GM23338 (cell line): ENCODE measurements around the gene CARNS1. TPM values are rescaled to one million over a fixed set of nuclear protein-coding genes. Genes with fewer than 3 reads are reported as not detected.
A peak's percentile ranks its signal among the peaks of the same experiment; 100 is the strongest.

Experiments used
- ATAC-seq: fragments of 200-7000 bp; cut with Tn5 transposase; 3 replicates; pipeline ENCODE4 v1.9.1; 2020
- DNase-seq: peaks from one replicate; pipeline ENCODE4 v3.0.0-alpha.2; 2015; ENCODE audit warnings: low spot score
- H2AFZ ChIP-seq: fragments of 200-600 bp; sonication (generic); 2 replicates; pipeline ENCODE4 v1.8.0; 2016; ENCODE audit warnings: antibody characterized with exemption, mild to moderate bottlenecking, moderate library complexity
- H3F3A ChIP-seq: fragments of 200-600 bp; sonication (generic); replicated peaks from 2 replicates; pipeline ENCODE4 v1.8.0; 2017; ENCODE audit warnings: antibody characterized with exemption, mixed run types, low read depth
- H3K27ac ChIP-seq: fragments of 200-600 bp; sonication (generic); 2 replicates; pipeline ENCODE4 v1.6.1; 2016; ENCODE audit warnings: low read depth
- H3K27me3 ChIP-seq: fragments of 200-600 bp; sonication (generic); 2 replicates; pipeline ENCODE4 v1.8.0; 2016; ENCODE audit warnings: mild to moderate bottlenecking, mixed run types, moderate library complexity; ENCODE audit not compliant: insufficient read depth
- H3K36me3 ChIP-seq: fragments of 200-600 bp; sonication (generic); 2 replicates; pipeline ENCODE4 v1.8.0; 2016; ENCODE audit warnings: mild to moderate bottlenecking; ENCODE audit not compliant: insufficient read depth
- H3K4me1 ChIP-seq: fragments of 200-600 bp; sonication (generic); 2 replicates; pipeline ENCODE4 v1.8.0; 2016; ENCODE audit warnings: mild to moderate bottlenecking, moderate library complexity; ENCODE audit not compliant: insufficient read depth
- H3K4me2 ChIP-seq: fragments of 200-600 bp; sonication (generic); 2 replicates; pipeline ENCODE4 v1.7.1; 2017; ENCODE audit warnings: mixed run types
- H3K4me3 ChIP-seq: fragments of 200-600 bp; sonication (generic); 2 replicates; pipeline ENCODE4 v1.6.1; 2016; ENCODE audit warnings: mixed run types
- H3K79me2 ChIP-seq: fragments of 200-600 bp; sonication (generic); replicated peaks from 2 replicates; pipeline ENCODE4 v1.8.0; 2017; ENCODE audit warnings: mild to moderate bottlenecking; ENCODE audit not compliant: insufficient read depth
- H3K9me2 ChIP-seq: fragments of 200-600 bp; sonication (generic); 2 replicates; pipeline ENCODE4 v1.8.0; 2017; ENCODE audit not compliant: insufficient read depth
- H4K20me1 ChIP-seq: fragments of 200-600 bp; sonication (generic); replicated peaks from 2 replicates; pipeline ENCODE4 v1.8.0; 2017; ENCODE audit warnings: mild to moderate bottlenecking; ENCODE audit not compliant: insufficient read depth
- H3K27ac Mint-ChIP-seq: 2 replicates; pipeline ENCODE4 v1.8.0; 2020; ENCODE audit warnings: inconsistent platforms, mild to moderate bottlenecking, moderate library complexity, mixed read lengths
- H3K27me3 Mint-ChIP-seq: 3 replicates; pipeline ENCODE4 v1.8.0; 2022; ENCODE audit warnings: low read depth, mild to moderate bottlenecking, moderate library complexity, mixed read lengths, inconsistent platforms; ENCODE audit not compliant: insufficient read depth, poor library complexity
- H3K36me3 Mint-ChIP-seq: 3 replicates; pipeline ENCODE4 v1.8.0; 2021; ENCODE audit warnings: low read depth, mild to moderate bottlenecking, inconsistent platforms, moderate library complexity, mixed read lengths
- H3K4me1 Mint-ChIP-seq: 3 replicates; pipeline ENCODE4 v1.8.0; 2020; ENCODE audit warnings: mild to moderate bottlenecking, inconsistent platforms, mixed read lengths
- H3K4me3 Mint-ChIP-seq: 3 replicates; pipeline ENCODE4 v1.8.0; 2021; ENCODE audit warnings: moderate library complexity, mild to moderate bottlenecking, inconsistent platforms, mixed read lengths
- H3K9me3 Mint-ChIP-seq: 3 replicates; pipeline ENCODE4 v1.8.0; 2020; ENCODE audit warnings: moderate library complexity, mild to moderate bottlenecking, inconsistent platforms, mixed read lengths
- CREB1 ChIP-seq: fragments of 250-450 bp; sonication (Bioruptor Pico); IDR thresholded peaks from 2 replicates; pipeline ENCODE4 v1.5.0; 2020; ENCODE audit warnings: low read depth, mild to moderate bottlenecking, moderate library complexity
- CTCF ChIP-seq, 2 experiments: fragments of 200-600 bp in 1 of 2; sonication (generic) in 1 of 2; conservative IDR thresholded peaks; 2 replicates each; pipeline versions ENCODE4 v1.5.1 to v1.6.1; 2016 to 2017; ENCODE audit warnings: antibody characterized with exemption in 2 of 2, low read depth in 2 of 2, mild to moderate bottlenecking in 2 of 2, moderate library complexity in 1 of 2
- EZH2 ChIP-seq: fragments of 200-600 bp; sonication (generic); IDR thresholded peaks from one replicate; pipeline ENCODE4 v1.8.0; 2017; ENCODE audit warnings: antibody characterized with exemption, mild to moderate bottlenecking, low read depth; ENCODE audit not compliant: unreplicated experiment
- EZH2phosphoT487 ChIP-seq: fragments of 200-600 bp; sonication (generic); IDR thresholded peaks from one replicate; pipeline ENCODE4 v1.8.1; 2018; ENCODE audit warnings: antibody characterized with exemption; ENCODE audit not compliant: unreplicated experiment
- JUNB ChIP-seq: IDR thresholded peaks from one replicate; pipeline ENCODE4 v1.6.1; 2016; ENCODE audit warnings: antibody characterized with exemption; ENCODE audit not compliant: unreplicated experiment
- NANOG ChIP-seq: IDR thresholded peaks from 2 replicates; pipeline ENCODE4 v1.6.1; 2016; ENCODE audit warnings: antibody characterized with exemption, borderline replicate concordance
- POLR2AphosphoS5 ChIP-seq: IDR thresholded peaks from 2 replicates; pipeline ENCODE4 v1.6.1; 2016; ENCODE audit warnings: antibody characterized with exemption, low read depth
- REST ChIP-seq: IDR thresholded peaks from one replicate; pipeline ENCODE4 v1.6.1; 2018; ENCODE audit warnings: antibody characterized with exemption; ENCODE audit not compliant: unreplicated experiment
- STAT1 ChIP-seq: IDR thresholded peaks from one replicate; pipeline ENCODE4 v1.6.1; 2016; ENCODE audit warnings: antibody characterized with exemption; ENCODE audit not compliant: unreplicated experiment
- ZNF114 ChIP-seq: fragments of 250-450 bp; sonication (Bioruptor Pico); IDR thresholded peaks from 2 replicates; pipeline ENCODE4 v1.5.0; 2020; ENCODE audit warnings: mild to moderate bottlenecking, moderate library complexity
- ZNF331 ChIP-seq: fragments of 250-450 bp; sonication (Bioruptor Pico); IDR thresholded peaks from 2 replicates; pipeline ENCODE4 v1.5.0; 2020; ENCODE audit warnings: low read depth, mild to moderate bottlenecking, moderate library complexity
- polyA plus RNA-seq: library from polyadenylated mRNA; unstranded; fragments of >200 nt; fragmentation: Nextera tagmentation; extraction: Ambion mirVana; gene quantifications from 2 replicates; pipeline ENCODE4 v1.2.1, GENCODE V29; 2016
- total RNA-seq: library from RNA; depleted of rRNA; stranded (reverse); fragments of >200 nt; shearing (Covaris generic); gene quantifications from 2 replicates; pipeline ENCODE4 v1.2.3, GENCODE V29; 2014
- TF ChIP-seq, protein P1 (sequence below): fragments of 250-450 bp; sonication (Bioruptor Pico); IDR thresholded peaks from 2 replicates; pipeline ENCODE4 v1.5.0; 2020; ENCODE audit warnings: mild to moderate bottlenecking, moderate library complexity
- TF ChIP-seq, protein P2 (sequence below): IDR thresholded peaks from 2 replicates; pipeline ENCODE4 v1.6.1; 2016; ENCODE audit warnings: antibody characterized with exemption

CARNS1 gene
- total and polyA plus RNA-seq, 2 experiments from 2014 or later: 0.52 to 0.76 TPM

DNA sequence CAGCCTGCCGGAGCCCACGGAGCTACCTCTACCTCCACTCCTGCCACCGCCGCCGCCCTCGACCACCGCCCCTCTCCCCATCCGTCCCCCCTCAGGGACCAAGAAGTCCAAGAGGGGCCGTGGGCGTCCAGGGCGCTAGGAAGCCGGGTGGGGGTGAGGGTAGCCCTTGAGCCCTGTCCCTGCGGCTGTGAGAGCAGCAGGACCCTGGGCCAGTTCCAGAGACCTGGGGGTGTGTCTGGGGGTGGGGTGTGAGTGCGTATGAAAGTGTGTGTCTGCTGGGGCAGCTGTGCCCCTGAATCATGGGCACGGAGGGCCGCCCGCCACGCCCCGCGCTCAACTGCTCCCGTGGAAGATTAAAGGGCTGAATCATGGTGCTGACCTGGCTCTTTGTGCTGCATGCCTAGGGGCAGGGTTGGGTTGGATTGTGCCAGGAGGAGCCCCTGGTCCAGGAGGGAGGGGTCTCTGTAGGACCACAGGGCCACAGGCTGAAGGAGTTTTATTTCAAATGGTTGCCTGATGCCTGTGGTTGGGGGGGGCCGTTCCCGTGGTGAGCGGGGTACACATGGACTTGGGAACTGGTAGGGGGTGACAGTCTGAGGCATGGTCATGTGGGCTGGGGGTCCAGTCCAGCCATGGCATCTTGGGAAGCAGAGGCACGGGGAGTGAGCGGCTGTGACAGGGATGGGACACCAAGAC is 19.7 kb downstream of the CARNS1 start:
- no peak for ATAC-seq
- Mint-ChIP-seq H3K4me1 (peaks cover 23% of the 10 kb centered on the region), H3K4me3 (no peak overlapping the region; the same call in 2 of the 3 replicates), H3K36me3 (peaks cover 34% of the 10 kb centered on the region), H3K27me3 (peaks cover 10% of the 10 kb centered on the region), H3K9me3 (no peaks in the 10 kb centered on the region; the same call in 2 of the 3 replicates), H3K27ac (peak overlapping the region; percentile 90)
- peak overlapping the region; percentile 88; the same call in 1 of the 2 replicates for H3K27ac ChIP-seq
- no peaks in the 10 kb centered on the region for H3K79me2 ChIP-seq
- no peaks in the 10 kb centered on the region for H3K27me3 ChIP-seq
- H3K4me2 ChIP-seq: no peak overlapping the region
- TF ChIP-seq EZH2 (no peak), STAT1 (no peak), NANOG (no peak), ZNF114 (CRISPR knock-in tag) (no peak), REST (no peak), CTCF (conservative IDR thresholded peaks at IDR 0.05; ENCODE audit: low read depth in 2 of 2) (no peak), POLR2AphosphoS5 (no peak), EZH2phosphoT487 (no peak), ZNF331 (CRISPR knock-in tag) (no peak), JUNB (no peak), CREB1 (CRISPR knock-in tag) (no peak)
- TF ChIP-seq, protein P1, sequence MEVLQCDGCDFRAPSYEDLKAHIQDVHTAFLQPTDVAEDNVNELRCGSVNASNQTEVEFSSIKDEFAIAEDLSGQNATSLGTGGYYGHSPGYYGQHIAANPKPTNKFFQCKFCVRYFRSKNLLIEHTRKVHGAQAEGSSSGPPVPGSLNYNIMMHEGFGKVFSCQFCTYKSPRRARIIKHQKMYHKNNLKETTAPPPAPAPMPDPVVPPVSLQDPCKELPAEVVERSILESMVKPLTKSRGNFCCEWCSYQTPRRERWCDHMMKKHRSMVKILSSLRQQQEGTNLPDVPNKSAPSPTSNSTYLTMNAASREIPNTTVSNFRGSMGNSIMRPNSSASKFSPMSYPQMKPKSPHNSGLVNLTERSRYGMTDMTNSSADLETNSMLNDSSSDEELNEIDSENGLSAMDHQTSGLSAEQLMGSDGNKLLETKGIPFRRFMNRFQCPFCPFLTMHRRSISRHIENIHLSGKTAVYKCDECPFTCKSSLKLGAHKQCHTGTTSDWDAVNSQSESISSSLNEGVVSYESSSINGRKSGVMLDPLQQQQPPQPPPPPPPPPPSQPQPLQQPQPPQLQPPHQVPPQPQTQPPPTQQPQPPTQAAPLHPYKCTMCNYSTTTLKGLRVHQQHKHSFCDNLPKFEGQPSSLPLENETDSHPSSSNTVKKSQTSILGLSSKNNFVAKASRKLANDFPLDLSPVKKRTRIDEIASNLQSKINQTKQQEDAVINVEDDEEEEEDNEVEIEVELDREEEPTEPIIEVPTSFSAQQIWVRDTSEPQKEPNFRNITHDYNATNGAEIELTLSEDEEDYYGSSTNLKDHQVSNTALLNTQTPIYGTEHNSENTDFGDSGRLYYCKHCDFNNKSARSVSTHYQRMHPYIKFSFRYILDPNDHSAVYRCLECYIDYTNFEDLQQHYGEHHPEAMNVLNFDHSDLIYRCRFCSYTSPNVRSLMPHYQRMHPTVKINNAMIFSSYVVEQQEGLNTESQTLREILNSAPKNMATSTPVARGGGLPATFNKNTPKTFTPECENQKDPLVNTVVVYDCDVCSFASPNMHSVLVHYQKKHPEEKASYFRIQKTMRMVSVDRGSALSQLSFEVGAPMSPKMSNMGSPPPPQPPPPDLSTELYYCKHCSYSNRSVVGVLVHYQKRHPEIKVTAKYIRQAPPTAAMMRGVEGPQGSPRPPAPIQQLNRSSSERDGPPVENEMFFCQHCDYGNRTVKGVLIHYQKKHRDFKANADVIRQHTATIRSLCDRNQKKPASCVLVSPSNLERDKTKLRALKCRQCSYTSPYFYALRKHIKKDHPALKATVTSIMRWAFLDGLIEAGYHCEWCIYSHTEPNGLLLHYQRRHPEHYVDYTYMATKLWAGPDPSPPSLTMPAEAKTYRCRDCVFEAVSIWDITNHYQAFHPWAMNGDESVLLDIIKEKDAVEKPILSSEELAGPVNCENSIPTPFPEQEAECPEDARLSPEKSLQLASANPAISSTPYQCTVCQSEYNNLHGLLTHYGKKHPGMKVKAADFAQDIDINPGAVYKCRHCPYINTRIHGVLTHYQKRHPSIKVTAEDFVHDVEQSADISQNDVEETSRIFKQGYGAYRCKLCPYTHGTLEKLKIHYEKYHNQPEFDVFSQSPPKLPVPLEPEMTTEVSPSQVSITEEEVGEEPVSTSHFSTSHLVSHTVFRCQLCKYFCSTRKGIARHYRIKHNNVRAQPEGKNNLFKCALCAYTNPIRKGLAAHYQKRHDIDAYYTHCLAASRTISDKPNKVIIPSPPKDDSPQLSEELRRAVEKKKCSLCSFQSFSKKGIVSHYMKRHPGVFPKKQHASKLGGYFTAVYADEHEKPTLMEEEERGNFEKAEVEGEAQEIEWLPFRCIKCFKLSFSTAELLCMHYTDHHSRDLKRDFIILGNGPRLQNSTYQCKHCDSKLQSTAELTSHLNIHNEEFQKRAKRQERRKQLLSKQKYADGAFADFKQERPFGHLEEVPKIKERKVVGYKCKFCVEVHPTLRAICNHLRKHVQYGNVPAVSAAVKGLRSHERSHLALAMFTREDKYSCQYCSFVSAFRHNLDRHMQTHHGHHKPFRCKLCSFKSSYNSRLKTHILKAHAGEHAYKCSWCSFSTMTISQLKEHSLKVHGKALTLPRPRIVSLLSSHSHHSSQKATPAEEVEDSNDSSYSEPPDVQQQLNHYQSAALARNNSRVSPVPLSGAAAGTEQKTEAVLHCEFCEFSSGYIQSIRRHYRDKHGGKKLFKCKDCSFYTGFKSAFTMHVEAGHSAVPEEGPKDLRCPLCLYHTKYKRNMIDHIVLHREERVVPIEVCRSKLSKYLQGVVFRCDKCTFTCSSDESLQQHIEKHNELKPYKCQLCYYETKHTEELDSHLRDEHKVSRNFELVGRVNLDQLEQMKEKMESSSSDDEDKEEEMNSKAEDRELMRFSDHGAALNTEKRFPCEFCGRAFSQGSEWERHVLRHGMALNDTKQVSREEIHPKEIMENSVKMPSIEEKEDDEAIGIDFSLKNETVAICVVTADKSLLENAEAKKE (CRISPR knock-in tag): no peak
- TF ChIP-seq, protein P2, sequence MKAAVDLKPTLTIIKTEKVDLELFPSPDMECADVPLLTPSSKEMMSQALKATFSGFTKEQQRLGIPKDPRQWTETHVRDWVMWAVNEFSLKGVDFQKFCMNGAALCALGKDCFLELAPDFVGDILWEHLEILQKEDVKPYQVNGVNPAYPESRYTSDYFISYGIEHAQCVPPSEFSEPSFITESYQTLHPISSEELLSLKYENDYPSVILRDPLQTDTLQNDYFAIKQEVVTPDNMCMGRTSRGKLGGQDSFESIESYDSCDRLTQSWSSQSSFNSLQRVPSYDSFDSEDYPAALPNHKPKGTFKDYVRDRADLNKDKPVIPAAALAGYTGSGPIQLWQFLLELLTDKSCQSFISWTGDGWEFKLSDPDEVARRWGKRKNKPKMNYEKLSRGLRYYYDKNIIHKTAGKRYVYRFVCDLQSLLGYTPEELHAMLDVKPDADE: no peak
- H3K4me3 ChIP-seq: no peak overlapping the region
- 0 out of 2 replicates have a peak, but pooled peaks cover 12% of the 10 kb centered on the region for H3F3A ChIP-seq
- H3K36me3 ChIP-seq: 0 out of 2 replicates have a peak, but pooled peaks cover 3% of the 10 kb centered on the region
- no peak for DNase-seq
- H2AFZ ChIP-seq: no peak overlapping the region
- H3K9me2 ChIP-seq: no peaks in the 10 kb centered on the region
- H4K20me1 ChIP-seq: no peaks in the 10 kb centered on the region
- peaks cover 14% of the 10 kb centered on the region for H3K4me1 ChIP-seq
